OCI-LY7 (cell line): Measurements from ENCODE around the gene ADRA2B.

Source experiments
- CTCF ChIP-seq: fragments of 200-600 bp; sonication (generic); conservative IDR thresholded peaks from 2 replicates; pipeline ENCODE4 v1.5.1; 2014; ENCODE audit warnings: mild to moderate bottlenecking, antibody characterized with exemption, low read length, moderate library complexity, mixed read lengths
- EZH2phosphoT487 ChIP-seq: fragments of 200-600 bp; sonication (generic); IDR thresholded peaks from 2 replicates; pipeline ENCODE4 v1.6.1; 2018; ENCODE audit warnings: low read depth, borderline replicate concordance, mild to moderate bottlenecking, mixed run types, antibody characterized with exemption, low read length, moderate library complexity, mixed read lengths

- TF ChIP-seq CTCF, result no peak
- no peak for TF ChIP-seq EZH2phosphoT487
Observed at GRCh38 chr2:96158554-96158940, 42.2 kb upstream of the ADRA2B start.
